Measurements from ENCODE around the gene ADCY9. TPM values are rescaled to one million over a fixed set of nuclear protein-coding genes. Genes with fewer than 3 reads are reported as not detected.

Gene ADCY9
- total and polyA plus RNA-seq, 2 experiments from 2014 or later = 2.2 to 18.3 TPM

GRCh38 chr16:4133897-4134372 is 17.7 kb upstream of the ADCY9 start:
- Mint-ChIP-seq H3K27ac (no peak overlapping the region), H3K36me3 (ENCODE audit: low read depth) (no peaks in the 10 kb centered on the region), H3K27me3 (ENCODE audit: insufficient read depth, low read depth, poor library complexity) (peaks cover 7% of the 10 kb centered on the region), H3K4me1 (peaks cover 20% of the 10 kb centered on the region), H3K4me3 (no peak overlapping the region), H3K9me3 (peaks cover under 1% of the 10 kb centered on the region; the same call in 2 of the 3 replicates)
- no peaks in the 10 kb centered on the region for H3K79me2 ChIP-seq (replicated peaks; ENCODE audit: insufficient read depth)
- no peak overlapping the region for H3K4me2 ChIP-seq
- no peak overlapping the region for H3K4me3 ChIP-seq
- DNase-seq (ENCODE audit: low spot score) (peak; percentile 57), ATAC-seq (peak; percentile 83)
- no peaks in the 10 kb centered on the region; the same call in 1 of the 2 replicates for H3K27me3 ChIP-seq (ENCODE audit: insufficient read depth)
- no peaks in the 10 kb centered on the region for H3K4me1 ChIP-seq (ENCODE audit: insufficient read depth)
- H4K20me1 ChIP-seq (replicated peaks; ENCODE audit: insufficient read depth) = no peaks in the 10 kb centered on the region
- H3K36me3 ChIP-seq (ENCODE audit: insufficient read depth) = no peaks in the 10 kb centered on the region
- TF ChIP-seq CTCF (conservative IDR thresholded peaks at IDR 0.05; ENCODE audit: low read depth in 2 of 2) = no peak
- no peak for TF ChIP-seq NANOG (IDR thresholded peaks at IDR 0.05; ENCODE audit: borderline replicate concordance)
- TF ChIP-seq REST (IDR thresholded peaks at IDR 0.05; ENCODE audit: unreplicated experiment) = no peak
- TF ChIP-seq STAT1 (IDR thresholded peaks at IDR 0.05; ENCODE audit: unreplicated experiment) = no peak
- no peak for TF ChIP-seq JUNB (IDR thresholded peaks at IDR 0.05; ENCODE audit: unreplicated experiment)
- TF ChIP-seq ZNF462 (CRISPR knock-in tag; IDR thresholded peaks at IDR 0.05) = no peak
- no peak for TF ChIP-seq ETS1 (IDR thresholded peaks at IDR 0.05)
- peaks cover 7% of the 10 kb centered on the region; the same call in 1 of the 2 replicates for H3K9me2 ChIP-seq (ENCODE audit: insufficient read depth)
- H2AFZ ChIP-seq = peak overlapping the region; percentile 10; the same call in 1 of the 2 replicates
- H3F3A ChIP-seq (replicated peaks; ENCODE audit: low read depth) = no peaks in the 10 kb centered on the region
- H3K27ac ChIP-seq (ENCODE audit: low read depth) = no peak overlapping the region

Measured in GM23338 (cell line).